ENCODE data around the gene PRDM8. TPM values are rescaled to one million over a fixed set of nuclear protein-coding genes. Genes with fewer than 3 reads are reported as not detected.

PRDM8 gene
- total and polyA plus RNA-seq, 2 of the 8 experiments (the other 6 are each of a cell fraction or from before 2014, with no cell fraction given): not detected

GRCh38 chr4:80201252-80202151 is 4.2 kb downstream of the PRDM8 start:
- TF ChIP-seq SUZ12 (IDR thresholded peaks at IDR 0.05; ENCODE audit: low read length) (peak; percentile 97), MAFK (IDR thresholded peaks at IDR 0.05; ENCODE audit: low read depth, low read length) (no peak), TEAD4 (IDR thresholded peaks at IDR 0.05; ENCODE audit: low read depth, low read length) (peak; percentile 55; the same call in 1 of the 2 replicates), RNF2 (IDR thresholded peaks at IDR 0.05; ENCODE audit: borderline replicate concordance, low read depth, low read length, missing control alignments, poor library complexity, severe bottlenecking) (peak; percentile 96), TCF12 (IDR thresholded peaks at IDR 0.05; ENCODE audit: low read depth, low read length) (no peak), EZH2 (IDR thresholded peaks at IDR 0.05; ENCODE audit: low read depth, low read length, severe bottlenecking) (peak; percentile 95)
- Histone ChIP-seq H3K14ac (ENCODE audit: insufficient read length) (no peak overlapping the region), H2AK5ac (ENCODE audit: low read depth, low read length) (no peak overlapping the region), H3K4me3 (ENCODE audit: extremely low read depth in 1 of 4, insufficient read depth in 2 of 4, low read depth in 3 of 4, low read length in 4 of 4) (peak overlapping the region; percentile 4 to 55 (median 18); a peak in 5 of 8 replicates), H3K27ac (ENCODE audit: low read depth, low read length) (no peak overlapping the region), H4K5ac (ENCODE audit: insufficient read length, low read depth, low read length) (no peak overlapping the region), H3K79me2 (ENCODE audit: control insufficient read depth in 1 of 2, insufficient read depth in 2 of 2, low read length in 2 of 2) (no peaks in the 10 kb centered on the region), H3K79me1 (ENCODE audit: low read depth, low read length) (no peaks in the 10 kb centered on the region), H2BK20ac (ENCODE audit: low read length) (no peak overlapping the region), H2AFZ (ENCODE audit: low read length) (no peak overlapping the region), H3K9ac (replicated peaks in 1 of 4; ENCODE audit: extremely low read depth in 1 of 4, low read depth in 3 of 4, low read length in 3 of 4) (no peak overlapping the region), H3K27me3 (replicated peaks in 1 of 4; ENCODE audit: control insufficient read depth in 3 of 4, extremely low read depth in 1 of 4, insufficient read depth in 3 of 4, low read length in 3 of 4) (peaks cover 86 to 100% (median 93%) of the 10 kb centered on the region in 4 experiments), H3K4me2 (ENCODE audit: insufficient read depth in 1 of 2, low read depth in 2 of 2, low read length in 2 of 2) (peak overlapping the region; percentile 59 to 68), H3K56ac (replicated peaks; ENCODE audit: insufficient read length, low read depth, low read length) (no peak overlapping the region), H3K9me3 (ENCODE audit: insufficient read depth in 2 of 2, low read depth in 1 of 2, low read length in 1 of 2) (no peaks in the 10 kb centered on the region), H2BK120ac (replicated peaks; ENCODE audit: low read depth, low read length) (no peak overlapping the region), H3K4me1 (replicated peaks in 1 of 4; ENCODE audit: control insufficient read depth in 3 of 4, insufficient read depth in 4 of 4, low read length in 3 of 4) (peaks cover 4 to 13% (median 9%) of the 10 kb centered on the region in 4 experiments), H3K36me3 (ENCODE audit: control insufficient read depth in 2 of 4, insufficient read depth in 4 of 4, low read length in 3 of 4) (peaks cover 0 to 6% (median 0%) of the 10 kb centered on the region in 4 experiments; a peak in 1 of 8 replicates), H2BK12ac (ENCODE audit: low read depth, low read length) (peak overlapping the region; percentile 60), H4K20me1 (replicated peaks in 1 of 2; ENCODE audit: control insufficient read depth in 1 of 2, insufficient read depth in 2 of 2, low read length in 2 of 2) (peaks cover 23 to 35% of the 10 kb centered on the region in 2 experiments), H2BK15ac (ENCODE audit: low read length) (peak overlapping the region; percentile 75; the same call in 1 of the 2 replicates), H4K91ac (replicated peaks; ENCODE audit: insufficient read length, low read length) (no peak overlapping the region), H3K23me2 (ENCODE audit: low read depth, low read length) (no peaks in the 10 kb centered on the region; the same call in 1 of the 2 replicates), H3K23ac (ENCODE audit: insufficient read length) (no peak overlapping the region), H2BK5ac (ENCODE audit: low read depth, low read length) (no peak overlapping the region), H4K8ac (ENCODE audit: extremely low read depth, insufficient read depth, low read length) (no peak overlapping the region), H3K18ac (ENCODE audit: extremely low read depth, low read length) (no peak overlapping the region), H3K4ac (replicated peaks; ENCODE audit: insufficient read length, low read depth, low read length) (no peak overlapping the region)
- ChIA-PET CTCF (ENCODE audit: partially characterized antibody) (interaction anchor here (0.7 to 9.2 kb wide), 12 partner anchors 8 to 1264 kb away, joined by 3 to 170 read pairs (median 6); partner anchors contain the start of genes CFAP299 and FGF5), POLR2A (ENCODE audit: partially characterized antibody) (interaction anchor here (1.5 to 2.9 kb wide), 2 partner anchors 11 to 16 kb away, joined by 5 to 8 read pairs; no protein-coding TSS in a partner anchor)
- WGBS, 2 experiments (ENCODE audit: extremely low coverage in 1 of 2, insufficient coverage in 1 of 2, insufficient read length in 1 of 2, insufficient replicate concordance in 2 of 2, low coverage in 1 of 2, low lambda C conversion rate in 2 of 2, missing lambda C conversion rate in 1 of 2): 4% methylated on average over 33 of the region's 43 CpGs; no CpG with 5 or more reads in 1 of the 2 experiments
- DNase-seq (ENCODE audit: low read depth in 1 of 2, low spot score in 2 of 2) (peak in 1 of 2 experiments; percentile 54), FAIRE-seq (no peak)

All from H1 (cell line).